KMS-11 (cell line): Measurements from ENCODE around the gene GNAZ.

Experiments
- H2AFZ ChIP-seq: fragments of 200-600 bp; sonication (generic); 2 replicates; pipeline ENCODE4 v1.6.1; 2016; ENCODE audit warnings: antibody characterized with exemption, mixed run types, low read depth
- H3K27ac ChIP-seq: fragments of 200-600 bp; sonication (generic); 2 replicates; pipeline ENCODE4 v1.6.1; 2016; ENCODE audit warnings: mild to moderate bottlenecking, mixed run types
- H3K27me3 ChIP-seq: fragments of 200-600 bp; sonication (generic); 2 replicates; pipeline ENCODE4 v1.6.1; 2017; ENCODE audit warnings: mild to moderate bottlenecking, low read depth, mixed run types, moderate library complexity; ENCODE audit not compliant: insufficient read depth
- H3K36me3 ChIP-seq: fragments of 200-600 bp; sonication (generic); 2 replicates; pipeline ENCODE4 v1.6.1; 2017; ENCODE audit warnings: mild to moderate bottlenecking, mixed run types; ENCODE audit not compliant: insufficient read depth
- H3K4me1 ChIP-seq: fragments of 200-600 bp; sonication (generic); 2 replicates; pipeline ENCODE4 v1.6.1; 2016; ENCODE audit warnings: mild to moderate bottlenecking, low read depth, mixed run types; ENCODE audit not compliant: poor library complexity, severe bottlenecking
- H3K4me2 ChIP-seq: fragments of 200-600 bp; sonication (generic); 2 replicates; pipeline ENCODE4 v1.7.0; 2016; ENCODE audit warnings: mild to moderate bottlenecking, mixed run types
- H3K4me3 ChIP-seq: fragments of 200-600 bp; sonication (generic); IDR thresholded peaks from 2 replicates; pipeline ENCODE4 v1.6.1; 2017; ENCODE audit warnings: low read depth, low read length, mixed read lengths; ENCODE audit not compliant: insufficient read depth
- H3K79me2 ChIP-seq: fragments of 200-600 bp; sonication (generic); 2 replicates; pipeline ENCODE4 v1.6.1; 2016; ENCODE audit warnings: low read depth, mixed run types; ENCODE audit not compliant: insufficient read depth
- H3K9ac ChIP-seq: fragments of 200-600 bp; sonication (generic); 2 replicates; pipeline ENCODE4 v1.6.1; 2016; ENCODE audit warnings: mild to moderate bottlenecking, mixed run types
- H4K20me1 ChIP-seq: fragments of 200-600 bp; sonication (generic); 2 replicates; pipeline ENCODE4 v1.6.1; 2016; ENCODE audit warnings: mild to moderate bottlenecking, mixed run types; ENCODE audit not compliant: insufficient read depth
- CTCF ChIP-seq: fragments of 200-600 bp; sonication (generic); conservative IDR thresholded peaks from 2 replicates; pipeline ENCODE4 v1.6.1; 2017; ENCODE audit warnings: low read depth, mild to moderate bottlenecking, antibody characterized with exemption, low read length, moderate library complexity, mixed read lengths

The GNAZ gene

GRCh38 chr22:23097412-23098229 lies 27.3 kb downstream of the GNAZ start:
- no peaks in the 10 kb centered on the region for H3K36me3 ChIP-seq
- no peaks in the 10 kb centered on the region for H3K79me2 ChIP-seq
- no peak overlapping the region for H3K4me3 ChIP-seq
- H3K27me3 ChIP-seq: no peaks in the 10 kb centered on the region
- no peak for TF ChIP-seq CTCF
- H3K4me2 ChIP-seq: no peak overlapping the region
- no peak overlapping the region for H2AFZ ChIP-seq
- no peaks in the 10 kb centered on the region for H4K20me1 ChIP-seq
- H3K27ac ChIP-seq: no peak overlapping the region
- no peaks in the 10 kb centered on the region for H3K4me1 ChIP-seq
- no peak overlapping the region for H3K9ac ChIP-seq

- Histone ChIP-seq H4K20me1 (no peaks in the 10 kb centered on the region), H3K36me3 (no peaks in the 10 kb centered on the region), H3K27me3 (no peaks in the 10 kb centered on the region)
Observed at GRCh38 chr22:23098230-23098705, 27.9 kb downstream of the GNAZ start.

GRCh38 chr22:23098718-23099530 lies 28.6 kb downstream of the GNAZ start:
- Histone ChIP-seq H3K79me2 (no peaks in the 10 kb centered on the region), H4K20me1 (no peaks in the 10 kb centered on the region), H3K27me3 (no peaks in the 10 kb centered on the region), H3K4me2 (no peak overlapping the region), H2AFZ (no peak overlapping the region), H3K4me3 (no peak overlapping the region), H3K4me1 (no peaks in the 10 kb centered on the region), H3K9ac (no peak overlapping the region), H3K27ac (no peak overlapping the region), H3K36me3 (no peaks in the 10 kb centered on the region)
- TF ChIP-seq CTCF: no peak

More at GRCh38 chr22:23098230-23098705, 27.9 kb downstream of the GNAZ start:
- no peak for TF ChIP-seq CTCF
- H3K4me3 ChIP-seq: no peak overlapping the region
- no peak overlapping the region for H3K9ac ChIP-seq
- H3K79me2 ChIP-seq: no peaks in the 10 kb centered on the region
- no peak overlapping the region for H3K27ac ChIP-seq
- H2AFZ ChIP-seq: no peak overlapping the region
- no peak overlapping the region for H3K4me2 ChIP-seq
- no peaks in the 10 kb centered on the region for H3K4me1 ChIP-seq

- Histone ChIP-seq H2AFZ (no peak overlapping the region), H3K9ac (no peak overlapping the region), H3K4me1 (no peaks in the 10 kb centered on the region), H3K4me2 (no peak overlapping the region), H3K79me2 (no peaks in the 10 kb centered on the region), H3K4me3 (no peak overlapping the region), H4K20me1 (no peaks in the 10 kb centered on the region), H3K36me3 (no peaks in the 10 kb centered on the region), H3K27ac (no peak overlapping the region), H3K27me3 (no peaks in the 10 kb centered on the region)
- TF ChIP-seq CTCF: no peak
Observed at GRCh38 chr22:23099531-23099804, 29.1 kb downstream of the GNAZ start.
